Activated CD4-positive, alpha-beta memory T cell treated with anti-CD3 and anti-CD28 coated beads for 36 hours (primary cell): ENCODE data around the gene SKOR2. TPM values are rescaled to one million over a fixed set of nuclear protein-coding genes. Genes with fewer than 3 reads are reported as not detected.

Experiments
- CTCF ChIA-PET: fragments of 350-600 bp; sonication (Branson Sonifier 250); formaldehyde crosslinking; loops from one replicate; lab custom pipeline; 2021; ENCODE audit warnings: antibody characterized with exemption, inconsistent platforms; lab: Charles Lee
- POLR2A ChIA-PET: fragments of 350-600 bp; sonication (Branson Sonifier 250); formaldehyde crosslinking; loops from one replicate; lab custom pipeline; 2021; ENCODE audit warnings: antibody characterized with exemption; lab: Charles Lee
- DNase-seq: peaks from one replicate; pipeline ENCODE4 v3.0.0-alpha.2; 2020
- H3K27ac Mint-ChIP-seq: one replicate; pipeline ENCODE4 v1.8.0; 2021; ENCODE audit warnings: mixed read lengths
- H3K27me3 Mint-ChIP-seq: one replicate; pipeline ENCODE4 v1.8.0; 2021; ENCODE audit warnings: mixed read lengths
- H3K36me3 Mint-ChIP-seq: one replicate; pipeline ENCODE4 v1.8.0; 2021; ENCODE audit warnings: mixed read lengths
- H3K4me1 Mint-ChIP-seq: one replicate; pipeline ENCODE4 v1.8.0; 2021; ENCODE audit warnings: low read depth, mixed read lengths
- H3K4me3 Mint-ChIP-seq: one replicate; pipeline ENCODE4 v1.8.0; 2021; ENCODE audit warnings: mild to moderate bottlenecking, mixed read lengths
- H3K9me3 Mint-ChIP-seq: one replicate; pipeline ENCODE4 v1.8.0; 2021; ENCODE audit warnings: mixed read lengths
- intact Hi-C: fragments of 100-400 bp; cut with micrococcal nuclease; formaldehyde crosslinking; loops from one replicate; pipeline ENCODE4 v1.15.1; 2023
- total RNA-seq, 2 experiments: library from RNA; stranded (reverse); gene quantifications; one replicate each; pipeline ENCODE4 v1.2.3, GENCODE V29; 2021

SKOR2 gene, protein sequence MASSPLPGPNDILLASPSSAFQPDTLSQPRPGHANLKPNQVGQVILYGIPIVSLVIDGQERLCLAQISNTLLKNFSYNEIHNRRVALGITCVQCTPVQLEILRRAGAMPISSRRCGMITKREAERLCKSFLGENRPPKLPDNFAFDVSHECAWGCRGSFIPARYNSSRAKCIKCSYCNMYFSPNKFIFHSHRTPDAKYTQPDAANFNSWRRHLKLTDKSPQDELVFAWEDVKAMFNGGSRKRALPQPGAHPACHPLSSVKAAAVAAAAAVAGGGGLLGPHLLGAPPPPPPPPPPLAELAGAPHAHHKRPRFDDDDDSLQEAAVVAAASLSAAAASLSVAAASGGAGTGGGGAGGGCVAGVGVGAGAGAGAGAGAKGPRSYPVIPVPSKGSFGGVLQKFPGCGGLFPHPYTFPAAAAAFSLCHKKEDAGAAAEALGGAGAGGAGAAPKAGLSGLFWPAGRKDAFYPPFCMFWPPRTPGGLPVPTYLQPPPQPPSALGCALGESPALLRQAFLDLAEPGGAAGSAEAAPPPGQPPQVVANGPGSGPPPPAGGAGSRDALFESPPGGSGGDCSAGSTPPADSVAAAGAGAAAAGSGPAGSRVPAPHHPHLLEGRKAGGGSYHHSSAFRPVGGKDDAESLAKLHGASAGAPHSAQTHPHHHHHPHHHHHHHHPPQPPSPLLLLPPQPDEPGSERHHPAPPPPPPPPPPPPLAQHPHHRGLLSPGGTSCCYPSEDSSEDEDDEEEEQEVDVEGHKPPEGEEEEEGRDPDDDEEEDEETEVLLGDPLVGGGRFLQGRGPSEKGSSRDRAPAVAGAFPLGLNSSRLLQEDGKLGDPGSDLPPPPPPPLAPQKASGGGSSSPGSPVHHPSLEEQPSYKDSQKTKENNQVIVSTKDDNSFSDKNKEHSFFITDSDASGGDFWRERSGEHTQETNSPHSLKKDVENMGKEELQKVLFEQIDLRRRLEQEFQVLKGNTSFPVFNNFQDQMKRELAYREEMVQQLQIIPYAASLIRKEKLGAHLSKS
- total RNA-seq: not detected

DNA sequence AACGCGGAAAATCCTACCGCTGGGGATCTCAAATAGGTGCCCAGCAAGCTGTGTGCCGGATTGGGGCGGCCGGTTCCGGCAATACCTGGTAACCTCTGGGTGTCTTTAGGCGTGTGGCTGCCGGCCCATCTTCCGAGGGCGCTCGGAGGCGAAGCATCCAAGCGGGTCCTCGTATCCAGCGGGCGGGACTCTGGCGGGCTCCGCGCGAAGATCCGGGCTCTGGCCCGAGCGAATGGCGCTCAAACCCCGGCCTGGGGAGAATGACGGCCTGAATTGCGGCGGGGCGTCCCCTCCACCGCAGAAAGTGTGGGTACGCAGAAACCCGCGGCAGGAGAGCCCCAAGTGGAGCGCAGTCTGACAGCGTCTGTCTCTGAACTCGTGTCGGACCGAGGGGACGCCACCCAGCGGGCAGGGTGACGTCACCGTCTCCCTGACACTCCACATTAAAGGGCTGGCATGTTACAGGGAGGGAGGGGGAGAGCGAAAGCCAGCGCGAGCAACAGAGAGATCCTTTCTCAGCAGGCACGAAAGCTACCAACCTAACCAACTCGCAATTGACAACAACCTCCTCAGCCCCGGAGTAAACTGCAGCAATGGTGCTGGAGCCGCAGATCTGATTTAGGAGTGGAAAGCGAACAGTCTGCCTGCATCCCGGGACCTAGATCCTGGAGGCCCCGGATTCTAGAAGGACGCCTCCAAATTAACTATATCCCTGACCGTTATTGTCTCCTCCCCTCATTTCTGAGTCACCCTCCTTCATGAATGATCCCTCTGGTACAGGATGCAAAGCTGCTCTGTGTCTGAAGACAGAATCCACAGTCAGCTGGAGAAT is at the start of gene SKOR2:
SKOR2 (minus strand) TSS at position 372 of the 832 bp plus-strand sequence. CDS start 2,477 bp downstream, outside the sequence.
- POLR2A ChIA-PET: no interaction called here
- peaks cover 7% of the 10 kb centered on the region for H3K36me3 Mint-ChIP-seq
- intact Hi-C loops: no loop called here

DNA sequence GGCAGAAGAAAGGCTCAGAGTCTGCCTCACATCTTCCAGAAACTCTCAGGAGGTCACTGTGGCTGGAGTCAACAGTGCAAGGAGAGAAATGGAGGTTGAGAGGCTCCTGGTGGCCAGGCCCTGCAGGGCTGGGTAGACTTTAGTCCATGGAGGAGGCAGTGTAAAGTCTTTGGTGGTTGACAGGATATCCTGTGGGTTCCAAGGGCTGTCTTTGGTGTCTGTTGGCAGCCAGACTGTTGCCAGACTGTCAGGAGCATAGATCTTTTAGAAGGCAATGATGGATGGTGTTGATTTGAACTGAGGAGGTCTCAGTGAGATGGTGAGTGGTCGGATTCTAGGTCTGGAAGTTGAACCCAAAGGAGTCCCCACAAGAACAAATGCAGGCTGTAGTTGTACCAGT is 45.0 kb upstream of the SKOR2 start:
- Mint-ChIP-seq H3K36me3 (no peaks in the 10 kb centered on the region), H3K27ac (no peak overlapping the region), H3K4me3 (no peak overlapping the region), H3K27me3 (peaks cover 3% of the 10 kb centered on the region), H3K9me3 (peaks cover 3% of the 10 kb centered on the region), H3K4me1 (no peaks in the 10 kb centered on the region)
- POLR2A ChIA-PET: no interaction called here
- CTCF ChIA-PET: no interaction called here
- DNase-seq: no peak
- intact Hi-C loops: no loop called here

More for the DNA sequence above, at the start of gene SKOR2:
- Mint-ChIP-seq H3K4me3 (no peak within 1 kb of the TSS), H3K27me3 (peaks cover 69% of the 10 kb centered on the region), H3K9me3 (no peaks in the 10 kb centered on the region), H3K27ac (no peak within 1 kb of the TSS), H3K4me1 (peaks cover 10% of the 10 kb centered on the region)
- CTCF ChIA-PET: no interaction called here
- peak; percentile 34 for DNase-seq

DNA sequence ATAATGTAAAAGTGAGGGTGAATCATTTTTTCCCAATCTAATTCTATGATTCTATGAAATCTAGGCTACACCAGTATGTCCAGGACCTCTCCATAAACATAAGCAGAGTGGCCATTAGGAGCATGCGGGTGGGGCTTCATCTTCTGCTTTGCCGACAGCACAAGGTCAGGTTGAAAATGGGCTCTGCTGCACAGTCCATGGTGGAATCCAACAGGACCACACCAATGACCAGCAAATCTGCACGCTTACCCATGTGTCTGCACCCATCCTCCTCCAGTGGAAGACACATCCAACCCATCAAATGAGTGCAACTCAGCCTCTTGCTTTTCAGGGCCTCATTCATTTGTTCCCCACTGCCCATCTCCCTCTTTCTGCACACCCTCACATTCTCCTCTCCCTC is 43.3 kb upstream of the SKOR2 start:
- intact Hi-C loops: no loop called here
- no peak for DNase-seq
- Mint-ChIP-seq H3K4me1 (no peaks in the 10 kb centered on the region), H3K27me3 (peaks cover 8% of the 10 kb centered on the region), H3K27ac (no peak overlapping the region), H3K36me3 (no peaks in the 10 kb centered on the region), H3K9me3 (peaks cover 3% of the 10 kb centered on the region), H3K4me3 (no peak overlapping the region)
- ChIA-PET POLR2A (no interaction called here), CTCF (no interaction called here)

DNA sequence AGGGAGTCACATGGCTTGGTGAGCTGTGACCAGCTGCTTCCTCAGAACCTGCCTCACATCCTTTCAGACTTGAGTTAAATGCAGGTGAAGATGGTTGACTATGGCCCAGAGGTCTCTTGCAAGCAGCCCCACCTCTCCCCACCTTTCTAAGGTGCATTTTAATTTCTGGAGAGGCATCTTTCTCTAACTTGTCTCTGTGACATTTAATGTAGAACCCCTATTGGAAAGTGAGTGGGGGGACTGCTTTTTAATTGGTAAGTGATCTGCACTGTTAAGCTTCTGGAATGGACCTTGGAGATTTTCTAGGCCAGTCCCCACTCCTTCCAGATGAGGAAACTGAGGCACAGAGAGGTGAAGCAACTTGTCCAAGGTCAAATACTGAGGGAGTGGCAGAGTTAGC is 37.3 kb upstream of the SKOR2 start:
- no peak for DNase-seq
- Mint-ChIP-seq H3K27ac (no peak overlapping the region), H3K4me1 (no peaks in the 10 kb centered on the region), H3K4me3 (no peak overlapping the region), H3K27me3 (peaks cover 21% of the 10 kb centered on the region), H3K9me3 (no peaks in the 10 kb centered on the region), H3K36me3 (no peaks in the 10 kb centered on the region)
- ChIA-PET CTCF (no interaction called here), POLR2A (no interaction called here)
- intact Hi-C loops: no loop called here

DNA sequence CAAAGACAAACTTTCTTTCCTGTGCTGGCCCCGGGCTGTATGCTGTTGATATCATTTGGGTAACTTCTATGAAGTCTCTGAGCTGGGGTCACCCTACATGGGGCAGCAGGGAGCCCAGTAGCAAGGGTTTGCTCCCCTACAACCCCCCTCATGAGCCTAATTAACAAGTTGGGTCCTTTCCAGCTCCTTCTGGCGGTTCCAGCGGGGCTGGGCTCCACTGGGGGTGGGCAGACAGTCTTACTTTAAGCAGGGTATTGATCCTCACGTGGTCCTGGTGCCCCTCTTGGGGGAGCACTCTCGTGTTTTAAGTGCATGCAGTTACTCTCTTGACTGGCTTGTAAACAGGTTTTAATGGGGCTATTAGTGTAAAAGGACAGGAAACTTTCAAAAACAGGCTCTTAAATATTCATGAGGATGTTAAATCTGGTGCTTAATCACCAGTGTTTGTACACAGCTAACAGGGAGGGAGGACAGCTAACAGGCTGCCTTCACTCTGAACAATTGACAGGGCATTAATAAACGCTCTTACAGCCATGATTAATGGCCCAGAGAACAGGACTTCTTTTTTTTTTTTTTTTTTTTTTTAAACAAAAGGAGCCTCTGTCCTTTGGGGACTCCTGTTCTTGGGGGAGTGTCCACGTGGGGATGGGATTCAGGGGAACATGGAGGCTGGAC is 36.6 kb upstream of the SKOR2 start:
- intact Hi-C loops: no loop called here
- Mint-ChIP-seq H3K4me3 (no peak overlapping the region), H3K9me3 (no peaks in the 10 kb centered on the region), H3K27me3 (peaks cover 23% of the 10 kb centered on the region), H3K27ac (no peak overlapping the region), H3K36me3 (no peaks in the 10 kb centered on the region), H3K4me1 (no peaks in the 10 kb centered on the region)
- DNase-seq: no peak
- POLR2A ChIA-PET: no interaction called here
- CTCF ChIA-PET: no interaction called here

DNA sequence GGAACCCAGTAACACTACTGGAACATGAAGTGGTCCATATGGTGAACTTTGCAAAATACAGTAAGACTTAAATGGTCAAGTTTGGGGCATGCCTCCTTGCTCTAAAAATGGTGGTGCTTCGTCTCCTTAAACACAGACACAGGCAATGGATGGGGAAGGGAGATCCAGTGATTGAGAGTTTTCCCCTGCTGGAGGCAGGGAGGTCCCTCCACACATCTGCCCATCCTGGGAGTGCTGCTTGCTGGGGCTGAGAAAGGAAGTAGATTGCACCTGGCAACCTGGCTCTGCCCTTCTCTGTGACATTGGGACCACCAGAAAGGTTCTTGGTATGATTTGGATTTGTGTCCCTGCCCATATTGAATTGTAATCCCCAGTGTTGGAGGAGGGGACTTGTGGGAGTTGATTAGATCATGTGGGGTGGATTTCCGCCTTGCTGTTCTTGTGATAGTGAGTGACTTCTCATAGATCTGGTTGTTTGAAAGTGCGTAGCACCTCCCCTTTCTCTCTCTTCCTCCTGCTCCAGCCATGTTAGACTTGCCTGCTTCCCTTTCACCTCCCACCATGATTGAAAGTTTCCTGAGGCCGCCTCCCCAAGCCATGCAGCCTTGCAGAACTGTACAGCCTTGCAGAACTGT is 35.4 kb upstream of the SKOR2 start:
- intact Hi-C loops: no loop called here
- H3K4me3 Mint-ChIP-seq: no peak overlapping the region
- H3K36me3 Mint-ChIP-seq: no peaks in the 10 kb centered on the region
- H3K27me3 Mint-ChIP-seq: peaks cover 23% of the 10 kb centered on the region
- no peak for DNase-seq
- ChIA-PET CTCF (no interaction called here), POLR2A (no interaction called here)
- no peaks in the 10 kb centered on the region for H3K4me1 Mint-ChIP-seq
- H3K9me3 Mint-ChIP-seq: no peaks in the 10 kb centered on the region
- no peak overlapping the region for H3K27ac Mint-ChIP-seq

DNA sequence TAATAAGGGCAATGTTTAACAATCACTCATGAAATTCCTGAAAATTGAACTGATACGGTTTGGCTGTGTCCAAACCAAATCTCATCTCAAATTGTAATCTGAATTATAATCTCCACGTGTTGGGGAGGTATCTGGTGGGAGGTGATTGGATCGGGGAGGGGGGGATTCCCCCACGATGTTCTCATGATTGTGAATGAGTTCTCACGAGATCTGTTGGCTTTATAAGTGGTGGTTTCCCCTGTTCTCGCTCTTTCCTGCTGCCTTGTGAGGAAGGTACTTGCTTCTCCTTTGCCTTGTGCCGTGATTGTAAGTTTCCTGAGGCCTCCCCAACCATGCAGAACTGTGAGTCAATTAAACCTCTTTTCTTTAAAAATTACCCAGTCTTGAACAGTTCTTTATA is 34.0 kb upstream of the SKOR2 start:
- Mint-ChIP-seq H3K4me1 (no peaks in the 10 kb centered on the region), H3K9me3 (no peaks in the 10 kb centered on the region), H3K4me3 (no peak overlapping the region), H3K27me3 (peaks cover 17% of the 10 kb centered on the region), H3K36me3 (no peaks in the 10 kb centered on the region), H3K27ac (no peak overlapping the region)
- no peak for DNase-seq
- ChIA-PET CTCF (interaction anchor here (1.1 kb wide), 1 partner anchor 469 kb away, joined by 3 read pairs; no protein-coding TSS in a partner anchor), POLR2A (no interaction called here)
- intact Hi-C loops: no loop called here

DNA sequence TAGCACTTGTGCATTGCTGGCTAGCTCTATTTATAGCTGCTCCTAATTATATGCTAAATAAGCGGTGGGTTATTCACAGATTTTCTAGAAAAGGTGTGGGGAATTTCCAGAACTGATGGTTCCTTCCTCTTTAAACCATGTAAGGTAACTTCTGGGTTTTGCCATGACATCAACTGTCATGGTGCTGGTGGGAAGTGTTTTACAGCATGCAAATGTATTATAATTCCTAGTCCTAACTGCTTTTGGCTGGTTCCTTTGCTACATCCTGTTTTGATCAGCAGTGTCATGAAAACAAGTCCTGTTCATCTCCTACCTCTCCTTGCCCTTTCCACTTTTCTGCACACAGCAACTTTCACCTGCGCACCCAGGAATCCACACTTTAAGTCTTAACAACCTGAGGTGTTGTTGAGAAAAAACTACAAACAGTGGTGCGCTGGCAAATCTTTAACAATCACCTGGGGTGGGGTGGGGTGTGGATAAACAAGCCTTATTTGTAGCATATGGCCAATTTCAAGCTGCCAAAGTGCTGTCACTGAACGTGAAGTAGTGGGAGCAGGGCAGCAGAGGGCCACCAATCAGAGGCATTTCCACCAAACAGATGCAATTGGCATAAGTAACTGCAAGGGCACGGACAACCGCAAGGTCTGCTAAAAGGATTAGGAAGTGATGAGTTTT is 33.4 kb upstream of the SKOR2 start:
- DNase-seq: no peak
- Mint-ChIP-seq H3K27me3 (peaks cover 17% of the 10 kb centered on the region), H3K36me3 (no peaks in the 10 kb centered on the region), H3K9me3 (no peaks in the 10 kb centered on the region), H3K4me3 (no peak overlapping the region), H3K27ac (no peak overlapping the region), H3K4me1 (no peaks in the 10 kb centered on the region)
- intact Hi-C loops: no loop called here
- POLR2A ChIA-PET: no interaction called here
- CTCF ChIA-PET: interaction anchor here (0.8 to 1.1 kb wide), 2 partner anchors 113 to 470 kb away, joined by 3 read pairs; no protein-coding TSS in a partner anchor

DNA sequence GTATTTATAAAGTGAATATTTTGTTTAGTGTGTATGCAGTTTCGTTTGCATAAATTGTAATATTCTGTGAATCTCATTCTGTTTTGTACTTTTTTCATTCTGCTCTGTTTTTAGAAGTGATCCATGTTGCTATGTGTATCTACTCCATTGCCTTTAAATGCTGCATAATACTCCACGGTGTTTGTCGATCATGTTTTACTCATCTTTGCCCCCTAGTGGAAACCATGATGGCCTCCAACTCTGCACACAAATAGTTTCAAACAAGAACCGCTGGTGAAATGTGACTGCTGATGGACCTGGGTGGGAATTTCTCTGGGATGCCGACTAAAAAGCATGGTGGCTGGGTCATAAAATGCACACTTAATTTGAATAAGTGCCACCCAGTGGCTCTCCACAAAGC is 32.0 kb upstream of the SKOR2 start:
- H3K9me3 Mint-ChIP-seq: no peaks in the 10 kb centered on the region
- no peaks in the 10 kb centered on the region for H3K36me3 Mint-ChIP-seq
- CTCF ChIA-PET: no interaction called here
- no peaks in the 10 kb centered on the region for H3K4me1 Mint-ChIP-seq
- intact Hi-C loops: no loop called here
- H3K27me3 Mint-ChIP-seq: peaks cover 13% of the 10 kb centered on the region
- no peak overlapping the region for H3K4me3 Mint-ChIP-seq
- H3K27ac Mint-ChIP-seq: no peak overlapping the region
- no peak for DNase-seq
- POLR2A ChIA-PET: no interaction called here

DNA sequence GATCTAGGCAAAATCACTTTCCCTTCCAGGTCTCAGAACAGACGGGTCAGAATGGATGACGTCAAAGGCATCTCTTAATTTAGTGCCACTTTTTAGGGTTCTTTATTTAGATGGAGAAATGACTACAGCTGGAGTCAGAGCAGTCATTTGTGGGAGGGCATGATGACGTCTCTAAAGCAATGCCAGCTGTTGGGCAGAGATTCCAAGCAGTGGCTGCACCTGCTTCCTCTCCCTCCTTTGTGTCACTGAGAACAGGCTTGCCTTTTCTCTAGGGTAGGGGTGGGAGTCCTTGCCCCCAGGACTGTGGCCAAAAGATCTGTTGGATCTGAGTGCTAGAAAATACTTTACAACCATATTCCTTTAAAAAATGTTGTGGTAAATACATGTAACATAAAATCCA is 28.7 kb upstream of the SKOR2 start:
- no peaks in the 10 kb centered on the region for H3K9me3 Mint-ChIP-seq
- CTCF ChIA-PET: no interaction called here
- no peak overlapping the region for H3K27ac Mint-ChIP-seq
- H3K36me3 Mint-ChIP-seq: no peaks in the 10 kb centered on the region
- no peak for DNase-seq
- H3K4me3 Mint-ChIP-seq: no peak overlapping the region
- POLR2A ChIA-PET: no interaction called here
- no peaks in the 10 kb centered on the region for H3K4me1 Mint-ChIP-seq
- peaks cover 6% of the 10 kb centered on the region for H3K27me3 Mint-ChIP-seq
- intact Hi-C loops: no loop called here

DNA sequence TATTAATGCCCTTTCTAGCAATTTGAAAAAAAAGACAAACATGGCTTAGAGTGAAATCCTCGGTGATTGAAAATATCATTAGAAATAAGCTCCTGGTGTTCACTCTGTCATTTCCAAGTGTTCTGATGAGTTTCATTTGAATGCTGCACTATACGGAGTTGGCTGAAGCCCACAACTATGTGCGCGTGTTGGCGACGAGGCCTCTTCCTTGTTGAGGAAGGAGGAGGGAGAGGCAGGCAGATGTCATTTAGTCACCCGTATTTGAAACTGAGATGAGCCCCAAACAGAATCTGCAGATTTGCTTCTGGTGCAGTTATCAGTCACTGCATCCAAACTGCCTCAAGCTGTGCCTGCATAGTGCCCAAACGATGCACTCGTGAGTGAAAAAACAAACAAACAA is 23.5 kb upstream of the SKOR2 start:
- intact Hi-C loops: no loop called here
- Mint-ChIP-seq H3K27me3 (peaks cover 15% of the 10 kb centered on the region), H3K27ac (no peak overlapping the region), H3K4me1 (no peaks in the 10 kb centered on the region), H3K36me3 (no peaks in the 10 kb centered on the region), H3K9me3 (no peaks in the 10 kb centered on the region), H3K4me3 (no peak overlapping the region)
- DNase-seq: no peak
- ChIA-PET POLR2A (no interaction called here), CTCF (no interaction called here)
